HG02642 (cell line): ENCODE measurements around the gene NT5DC2.

ENCODE experiments used
- ATAC-seq: cut with Tn5 transposase; IDR thresholded peaks from one replicate; pipeline ENCODE4 v1.9.1; 2021; ENCODE audit warnings: mild to moderate bottlenecking; ENCODE audit not compliant: unreplicated experiment, poor library complexity

Gene NT5DC2

DNA sequence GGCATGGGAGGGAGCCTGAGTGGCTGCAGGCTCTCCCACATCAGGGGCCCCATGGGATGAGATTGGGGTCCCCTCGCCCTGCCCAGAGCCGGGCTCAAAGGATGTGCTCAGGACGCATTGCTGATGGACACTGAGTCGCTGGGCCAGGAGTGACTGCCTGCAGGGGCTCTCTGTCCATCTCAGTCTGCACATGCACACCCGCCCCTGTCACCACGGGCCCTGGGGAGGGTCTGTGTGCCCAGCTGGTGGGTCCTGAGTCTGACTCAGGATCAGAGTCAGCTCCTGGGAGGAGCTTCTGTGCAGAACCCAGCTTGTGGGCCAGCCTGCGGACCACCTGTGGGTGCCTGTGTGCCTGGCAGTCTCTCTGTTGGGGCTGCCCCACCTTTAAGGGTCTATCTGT is 20.4 kb downstream of the NT5DC2 start:
- ATAC-seq, result no peak

GRCh38 chr3:52512727-52513126 is 20.9 kb downstream of the NT5DC2 start:
- no peak for ATAC-seq

- no peak for ATAC-seq
These were observed 21.6 kb downstream of the NT5DC2 start for GRCh38 chr3:52512105-52512504.

GRCh38 chr3:52511509-52511908 is 22.1 kb downstream of the NT5DC2 start:
- ATAC-seq, result no peak

DNA sequence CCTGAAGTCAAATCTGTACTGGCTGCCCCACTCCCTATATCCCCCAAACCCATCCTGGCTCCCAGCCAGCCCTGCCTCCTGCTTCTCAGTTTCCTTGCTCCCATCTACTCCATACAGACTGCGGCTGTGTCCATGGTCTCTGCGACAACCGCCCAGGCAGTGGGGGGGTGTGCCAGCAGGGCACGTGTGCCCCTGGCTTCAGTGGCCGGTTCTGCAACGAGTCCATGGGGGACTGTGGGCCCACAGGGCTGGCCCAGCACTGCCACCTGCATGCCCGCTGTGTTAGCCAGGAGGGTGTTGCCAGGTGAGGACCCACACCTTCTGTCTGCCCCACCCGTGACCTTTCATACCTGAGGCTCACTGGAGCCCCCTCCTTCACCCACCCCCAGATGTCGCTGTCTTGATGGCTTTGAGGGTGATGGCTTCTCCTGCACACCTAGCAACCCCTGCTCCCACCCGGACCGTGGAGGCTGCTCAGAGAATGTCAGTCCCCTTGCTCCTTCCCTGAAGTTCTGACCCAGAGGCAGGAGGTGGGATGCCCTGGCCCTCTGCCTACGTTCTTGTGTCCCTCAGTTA is 23.8 kb downstream of the NT5DC2 start:
- no peak for ATAC-seq

DNA sequence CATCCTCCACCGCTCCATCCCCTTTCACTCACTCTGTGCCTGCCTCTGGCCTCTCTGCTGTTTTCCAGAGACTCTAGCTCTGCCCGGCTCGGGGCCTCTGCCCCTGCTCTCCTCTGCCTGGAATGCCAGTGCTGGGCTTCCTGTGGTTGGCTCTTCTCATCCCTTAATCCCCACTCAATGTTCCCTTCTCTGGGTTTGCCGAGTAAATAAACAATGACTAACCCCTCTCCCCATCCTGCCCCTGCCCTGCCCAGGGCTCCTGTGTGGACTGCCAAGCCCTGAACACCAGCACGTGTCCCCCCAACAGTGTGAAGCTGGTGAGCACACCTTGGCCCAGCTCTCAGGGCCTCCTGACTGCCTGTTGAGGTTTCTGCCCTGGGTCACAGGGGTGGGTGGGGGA is 26.3 kb downstream of the NT5DC2 start:
- no peak for ATAC-seq

DNA sequence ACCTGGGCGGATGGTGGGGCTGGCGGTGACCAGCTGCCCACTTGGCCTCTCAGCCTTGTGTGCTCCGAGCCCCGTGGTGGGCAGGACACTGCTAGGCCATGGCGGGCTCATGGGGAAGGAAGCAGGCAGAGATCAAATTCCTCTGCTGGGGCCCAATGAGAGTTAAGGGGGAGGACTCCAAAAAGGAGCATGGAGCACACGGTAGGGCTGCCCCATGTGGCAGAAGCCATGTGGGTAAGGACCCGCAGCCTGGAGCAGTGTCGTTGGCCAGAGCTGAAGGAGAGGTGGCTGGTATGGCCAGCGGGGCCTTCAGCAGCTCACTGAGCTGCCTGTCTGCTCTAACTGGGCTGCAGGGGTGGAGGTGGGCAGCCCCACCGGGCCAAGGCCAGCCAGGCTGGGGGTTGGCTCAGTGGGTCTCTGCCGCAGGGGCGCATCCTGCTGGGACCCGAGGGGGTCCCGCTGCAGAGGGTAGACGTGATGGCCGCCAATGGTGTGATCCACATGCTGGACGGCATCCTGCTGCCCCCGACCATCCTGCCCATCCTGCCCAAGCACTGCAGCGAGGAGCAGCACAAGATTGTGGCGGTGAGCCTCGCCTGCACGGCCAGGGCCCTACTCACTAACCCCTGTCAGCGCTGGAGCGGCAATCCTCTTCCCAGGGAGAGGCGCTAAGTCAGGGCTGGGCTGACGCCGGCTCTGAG is 27.2 kb downstream of the NT5DC2 start:
- no peak for ATAC-seq

DNA sequence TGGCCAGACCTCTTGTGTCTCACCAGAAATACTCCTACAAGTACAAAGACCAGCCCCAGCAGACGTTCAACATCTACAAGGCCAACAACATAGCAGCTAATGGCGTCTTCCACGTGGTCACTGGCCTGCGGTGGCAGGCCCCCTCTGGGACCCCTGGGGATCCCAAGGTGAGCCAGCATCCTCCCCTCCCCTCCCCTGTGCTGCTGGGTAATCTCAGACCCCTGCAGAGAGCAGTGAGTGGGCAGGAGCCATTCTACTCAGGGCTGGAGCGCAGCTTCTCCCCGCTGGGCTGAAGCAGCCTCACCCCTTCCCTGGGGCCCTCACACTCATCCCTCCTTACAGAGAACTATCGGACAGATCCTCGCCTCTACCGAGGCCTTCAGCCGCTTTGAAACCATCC is 28.7 kb downstream of the NT5DC2 start:
- ATAC-seq, result no peak

GRCh38 chr3:52503788-52504424 is 29.8 kb downstream of the NT5DC2 start:
- ATAC-seq, result no peak

DNA sequence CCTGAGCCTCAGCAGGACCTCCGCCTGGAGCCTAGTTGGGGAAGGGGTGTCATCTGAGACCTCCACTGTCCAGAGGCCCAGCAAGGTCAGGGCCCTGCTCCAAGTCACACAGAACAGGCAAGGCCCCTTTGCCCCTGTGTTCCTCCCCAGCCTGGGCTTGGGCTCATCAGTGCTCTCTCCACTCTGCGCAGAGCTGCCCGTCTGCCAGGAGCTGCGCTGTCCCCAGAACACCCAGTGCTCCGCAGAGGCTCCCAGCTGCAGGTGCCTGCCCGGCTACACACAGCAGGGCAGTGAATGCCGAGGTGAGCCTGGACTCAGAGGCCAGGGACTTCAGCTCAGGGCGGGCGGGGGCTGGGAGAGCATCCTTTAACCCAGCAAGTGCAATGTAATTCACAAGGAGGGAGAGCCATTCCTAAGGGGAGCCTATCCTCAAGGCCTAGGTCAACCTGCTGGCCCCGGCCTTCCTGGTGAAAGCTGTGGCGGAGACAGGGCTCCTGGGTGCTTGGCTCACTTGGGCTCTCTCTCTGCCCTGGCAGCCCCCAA is 30.8 kb downstream of the NT5DC2 start:
- no peak for ATAC-seq

DNA sequence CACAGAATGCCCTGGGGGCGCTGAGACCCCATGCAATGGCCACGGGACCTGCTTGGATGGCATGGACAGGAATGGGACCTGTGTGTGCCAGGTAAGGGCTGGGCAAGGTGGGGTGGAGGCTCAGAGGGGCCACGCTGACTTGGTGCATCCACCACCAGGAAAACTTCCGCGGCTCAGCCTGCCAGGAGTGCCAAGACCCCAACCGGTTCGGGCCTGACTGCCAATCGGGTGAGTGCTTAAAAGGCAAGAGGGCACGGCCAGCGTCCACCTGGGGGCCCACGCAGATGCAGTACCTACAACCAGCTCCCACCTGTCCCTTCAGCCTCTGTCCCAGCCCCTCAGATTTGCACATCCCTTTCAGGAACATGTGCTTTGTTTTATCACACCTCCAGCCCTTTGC is 31.7 kb downstream of the NT5DC2 start:
- ATAC-seq, result no peak

DNA sequence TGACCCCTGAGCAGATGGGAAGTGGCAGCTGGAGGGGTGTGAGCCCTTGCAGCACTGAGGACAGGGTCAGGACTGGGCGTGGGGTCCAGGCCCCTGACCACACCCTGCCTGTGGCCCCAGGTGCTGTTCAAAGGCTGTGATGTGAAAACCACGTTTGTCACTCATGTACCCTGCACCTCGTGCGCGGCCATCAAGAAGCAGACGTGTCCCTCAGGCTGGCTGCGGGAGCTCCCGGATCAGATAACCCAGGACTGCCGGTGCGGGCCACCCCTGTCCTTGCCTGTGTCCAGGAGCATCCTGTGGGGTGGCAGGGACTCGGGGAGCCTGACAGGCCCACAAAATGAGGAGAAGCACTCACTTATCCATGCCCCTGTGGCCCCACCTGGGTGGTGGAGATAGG is 32.6 kb downstream of the NT5DC2 start:
- ATAC-seq, result no peak

DNA sequence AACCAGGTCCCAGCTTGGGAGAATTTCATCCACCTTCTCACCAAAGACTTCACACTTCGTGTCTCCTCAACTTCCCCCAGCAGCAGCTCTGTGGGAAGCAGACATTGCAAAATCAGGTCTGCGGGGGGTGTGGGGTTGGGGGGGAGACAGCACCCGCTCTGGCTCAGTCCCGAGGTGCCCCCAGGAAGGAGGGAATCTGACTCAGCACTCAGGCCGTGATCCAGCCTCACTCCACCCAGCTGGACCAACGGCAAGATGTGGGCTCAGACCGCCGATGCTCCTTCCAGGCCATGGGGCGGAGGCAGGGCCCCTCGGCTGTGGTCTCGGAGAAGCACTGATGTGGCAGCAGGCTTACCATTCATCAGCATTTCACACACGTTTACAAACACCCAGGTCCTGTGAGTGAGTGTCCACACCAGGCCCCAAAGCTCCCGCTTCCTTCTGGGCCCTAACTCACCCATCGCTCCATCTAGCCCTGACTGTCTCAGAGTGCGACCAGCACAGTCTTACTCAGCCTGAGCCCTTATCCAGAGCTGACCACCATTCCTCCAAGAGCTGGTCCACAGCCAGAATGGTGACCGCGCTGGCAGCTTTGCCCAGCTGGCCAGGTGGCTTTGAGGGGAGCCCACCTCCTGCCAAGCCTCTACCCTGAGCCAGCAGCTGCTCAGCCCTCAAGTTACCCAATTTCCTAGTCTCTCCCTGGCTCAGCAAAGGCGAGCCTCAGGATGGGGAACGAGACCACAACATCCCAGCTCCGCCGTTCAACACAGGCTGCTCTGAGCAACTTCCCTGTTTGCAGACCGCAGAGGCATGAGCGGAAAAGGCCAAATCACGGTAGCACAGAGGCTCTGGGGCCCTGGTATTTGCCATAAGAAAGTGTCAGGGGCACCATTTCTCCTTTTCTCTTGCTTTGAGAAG is 35.3 kb downstream of the NT5DC2 start:
- no peak for ATAC-seq

GRCh38 chr3:52495777-52496602 is 37.7 kb downstream of the NT5DC2 start:
- no peak for ATAC-seq

DNA sequence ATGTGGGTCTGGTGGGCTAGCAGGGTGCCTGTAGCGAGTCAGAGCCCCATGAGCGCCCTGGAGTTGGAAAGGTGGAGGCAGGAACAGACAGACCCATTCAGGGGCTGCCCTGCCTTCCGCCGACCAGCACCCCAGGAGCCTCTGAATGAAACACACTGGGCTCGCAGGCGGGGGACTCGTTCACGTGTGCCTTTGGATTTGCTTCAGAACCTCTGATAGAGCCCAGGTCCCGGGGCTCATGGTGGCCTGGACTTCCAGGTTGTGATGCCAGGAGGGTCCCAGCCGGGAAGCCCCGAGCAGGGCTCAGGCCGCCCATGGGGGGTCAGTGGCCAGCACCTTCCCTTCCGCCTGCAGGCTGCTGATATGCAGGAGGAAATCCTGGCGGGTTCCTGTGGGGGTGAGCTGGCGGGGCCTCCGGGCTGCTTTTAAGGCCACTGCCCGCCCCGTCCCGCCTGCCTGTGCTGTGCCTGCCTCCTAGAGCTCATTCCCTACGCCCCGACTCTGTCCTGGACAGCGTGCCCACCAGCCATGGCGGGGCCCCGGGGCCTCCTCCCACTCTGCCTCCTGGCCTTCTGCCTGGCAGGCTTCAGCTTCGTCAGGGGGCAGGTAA is 38.7 kb downstream of the NT5DC2 start, which contains the start of gene STAB1:
Gene STAB1 (plus strand): TSS at position 453 of the 610 bp plus-strand sequence. CDS start 76 bp downstream, at position 529.
- ATAC-seq, result no peak

DNA sequence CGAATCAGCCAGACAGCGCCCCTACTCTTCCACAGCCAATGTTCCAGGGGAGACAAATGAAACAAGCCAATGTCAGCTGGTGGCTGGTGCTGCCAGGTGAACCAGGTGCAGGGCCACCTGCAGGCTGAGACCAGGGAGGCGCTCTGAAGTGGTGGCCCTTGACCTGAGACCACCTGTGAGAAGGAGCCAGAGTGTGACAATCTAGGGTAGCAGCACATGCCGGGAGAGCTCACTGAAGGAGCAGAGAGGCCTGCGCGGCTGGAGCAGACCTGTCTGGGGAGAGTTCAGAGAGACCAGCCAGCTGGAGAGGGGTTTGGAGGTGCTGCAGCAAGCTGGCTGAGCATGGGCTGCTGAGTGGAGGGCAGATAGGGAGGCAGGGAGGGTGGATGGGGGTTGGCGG is 39.2 kb downstream of the NT5DC2 start:
- ATAC-seq, result no peak

- no peak for ATAC-seq
These were observed 40.2 kb downstream of the NT5DC2 start for GRCh38 chr3:52493232-52494017.

DNA sequence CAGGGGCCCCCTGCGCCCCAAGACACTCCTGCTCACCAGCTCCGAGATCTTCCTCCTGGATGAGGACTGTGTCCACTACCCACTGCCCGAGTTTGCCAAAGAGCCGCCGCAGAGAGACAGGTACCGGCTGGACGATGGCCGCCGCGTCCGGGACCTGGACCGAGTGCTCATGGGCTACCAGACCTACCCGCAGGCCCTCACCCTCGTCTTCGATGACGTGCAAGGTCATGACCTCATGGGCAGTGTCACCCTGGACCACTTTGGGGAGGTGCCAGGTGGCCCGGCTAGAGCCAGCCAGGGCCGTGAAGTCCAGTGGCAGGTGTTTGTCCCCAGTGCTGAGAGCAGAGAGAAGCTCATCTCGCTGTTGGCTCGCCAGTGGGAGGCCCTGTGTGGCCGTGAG is 41.6 kb downstream of the NT5DC2 start:
- ATAC-seq, result no peak
